K562 (cell line): Measurements from ENCODE around the gene CCDC159. TPM values are rescaled to one million over a fixed set of nuclear protein-coding genes. Genes with fewer than 3 reads are reported as not detected.
A peak's percentile ranks its signal among the peaks of the same experiment; 100 is the strongest.

ENCODE experiments used
- ARNT ChIP-seq, 2 experiments: fragments of 450-650 bp; IDR thresholded peaks; 2 replicates each; pipeline ENCODE4 v1.6.1; 2016; ENCODE audit warnings: mild to moderate bottlenecking in 1 of 2
- BRD9 ChIP-seq: fragments of 450-650 bp; IDR thresholded peaks from 2 replicates; pipeline ENCODE4 v1.6.1; 2018; ENCODE audit warnings: low read depth; ENCODE audit not compliant: partially characterized antibody
- ETS1 ChIP-seq: conservative IDR thresholded peaks from 2 replicates; pipeline ENCODE4 v1.6.1; 2011; ENCODE audit warnings: low read depth, mild to moderate bottlenecking, low read length; ENCODE audit not compliant: control insufficient read depth
- FOSL1 ChIP-seq: fragments of 200-800 bp; sonication (Bioruptor generic); conservative IDR thresholded peaks from 2 replicates; pipeline ENCODE4 v1.6.1; 2016; ENCODE audit warnings: missing genetic modification characterization, missing compliant biosample characterization
- FOXM1 ChIP-seq, 2 experiments: fragments of 450-650 bp in 1 of 2; sonication (generic) in 1 of 2; formaldehyde crosslinking in 1 of 2; IDR thresholded peaks; 2 replicates each; pipeline versions ENCODE4 v1.6.1 to v1.9.0; 2017 to 2022; ENCODE audit warnings: low read depth in 2 of 2, mild to moderate bottlenecking in 2 of 2, missing genetic modification reagents in 1 of 2, moderate library complexity in 1 of 2
- GATAD2A ChIP-seq: fragments of 450-650 bp; IDR thresholded peaks from 2 replicates; pipeline ENCODE4 v1.6.1; 2017
- GTF2A2 ChIP-seq: IDR thresholded peaks from 2 replicates; pipeline ENCODE4 v1.6.1; 2016; ENCODE audit warnings: mild to moderate bottlenecking, missing genetic modification characterization, missing compliant biosample characterization
- GTF2E2 ChIP-seq: fragments of 200-800 bp; sonication (Bioruptor generic); IDR thresholded peaks from 2 replicates; pipeline ENCODE4 v1.6.1; 2016; ENCODE audit warnings: missing genetic modification characterization, missing compliant biosample characterization
- GTF3C2 ChIP-seq: IDR thresholded peaks from 3 replicates; pipeline ENCODE4 v1.6.1; 2011; ENCODE audit warnings: borderline replicate concordance, mild to moderate bottlenecking, moderate library complexity; ENCODE audit not compliant: insufficient read length; ENCODE audit errors: extremely low read depth
- MAFG ChIP-seq: fragments of 450-650 bp; conservative IDR thresholded peaks from 2 replicates; pipeline ENCODE4 v1.6.1; 2016; ENCODE audit warnings: missing genetic modification characterization, missing compliant biosample characterization
- MTA1 ChIP-seq: fragments of 450-650 bp; IDR thresholded peaks from 2 replicates; pipeline ENCODE4 v1.6.1; 2017; ENCODE audit warnings: borderline replicate concordance
- MXI1 ChIP-seq: IDR thresholded peaks from 2 replicates; pipeline ENCODE4 v1.6.1; 2011; ENCODE audit warnings: low read depth, mild to moderate bottlenecking, improper control_type of control experiment, low read length
- NCOA4 ChIP-seq: fragments of 450-650 bp; IDR thresholded peaks from 2 replicates; pipeline ENCODE4 v1.6.1; 2018; ENCODE audit warnings: mild to moderate bottlenecking; ENCODE audit not compliant: partially characterized antibody
- PTBP1 ChIP-seq: fragments of 200-400 bp; formaldehyde crosslinking; IDR thresholded peaks from 2 replicates; pipeline ENCODE4 v1.6.1; 2017; ENCODE audit warnings: low read depth, low read length
- RCOR1 ChIP-seq, 2 experiments: IDR thresholded peaks; 2 replicates each; pipeline ENCODE4 v1.6.1; 2012; ENCODE audit warnings: low read depth in 2 of 2, low read length in 2 of 2, borderline replicate concordance in 1 of 2, improper control_type of control experiment in 1 of 2
- SMAD4 ChIP-seq: fragments of 250-450 bp; sonication (Bioruptor Pico); conservative IDR thresholded peaks from 2 replicates; pipeline ENCODE4 v1.8.0; 2021; ENCODE audit warnings: inconsistent platforms, mild to moderate bottlenecking, moderate library complexity
- polyA plus RNA-seq, 8 experiments: library from polyadenylated mRNA; depleted of rRNA in 4 of 8; stranded (reverse) in 5 of 8; unstranded in 3 of 8; fragments of >200 nt; fragmentation: Nextera tagmentation in 2 of 8; fragmentation: Illumina TruSeq in 1 of 8; extraction: Ambion mirVana in 2 of 8; extraction: Trizol in 1 of 8; gene quantifications; 2 replicates each; pipeline versions ENCODE4 v1.2.1 to v1.2.3, GENCODE V29; 2011 to 2014; ENCODE audit warnings: inconsistent platforms in 1 of 8, missing spikeins in 1 of 8
- total RNA-seq, 7 experiments: library from RNA; depleted of rRNA in 6 of 7; stranded (reverse); fragments of >200 nt in 6 of 7; fragmentation: Illumina TruSeq in 2 of 7; extraction: Trizol in 2 of 7; gene quantifications; 2 replicates each; pipeline versions ENCODE4 v1.2.1 to v1.2.3, GENCODE V29; 2011 to 2021; ENCODE audit warnings: low replicate concordance in 1 of 7

CCDC159 gene
- total and polyA plus RNA-seq, 9 of the 15 experiments (the other 6 are each of a cell fraction or from before 2014, with no cell fraction given), result 0.68 to 10.1 (median 4.7) TPM

GRCh38 chr19:11373885-11374432 lies 27.6 kb downstream of the CCDC159 start (continued):
- TF ChIP-seq GTF3C2 (no peak), SMAD4 (no peak; the same call in 1 of the 2 replicates), BRD9 (no peak), MAFG (tag) (0 out of 2 replicates have a peak, but pooled peaks have one; percentile 12), MTA1 (0 out of 2 replicates have a peak, but pooled peaks have one; percentile 62), FOSL1 (tag) (peak; percentile 31; the same call in 1 of the 2 replicates), FOXM1 (IDR thresholded peaks at IDR 0.05; ENCODE audit: low read depth) (peak; percentile 35; the same call in 1 of the 2 replicates), FOXM1 (CRISPR knock-in tag; IDR thresholded peaks at IDR 0.05; ENCODE audit: low read depth) (no peak), MXI1 (no peak), ETS1 (no peak), PTBP1 (peak; percentile 37; the same call in 1 of the 2 replicates), GATAD2A (no peak; the same call in 1 of the 2 replicates), GTF2E2 (tag) (peak; percentile 83), NCOA4 (peak; percentile 96), ARNT (IDR thresholded peaks at IDR 0.05) (peak in 1 of 2 experiments; percentile 88; a peak in 2 of 4 replicates), RCOR1 (IDR thresholded peaks at IDR 0.05; ENCODE audit: borderline replicate concordance in 1 of 2, low read depth in 2 of 2, low read length in 2 of 2) (peak; percentile 82 to 85), GTF2A2 (tag) (0 out of 2 replicates have a peak, but pooled peaks have one; percentile 48)
